ENCODE measurements around the gene RAPGEF1.

- TF ChIP-seq ZBTB49 (CRISPR knock-in tag; IDR thresholded peaks at IDR 0.05; ENCODE audit: borderline replicate concordance) (no peak), PHB2 (IDR thresholded peaks at IDR 0.05; ENCODE audit: partially characterized antibody) (no peak), RFX5 (IDR thresholded peaks at IDR 0.05; ENCODE audit: low read depth, low read length) (no peak), ZNF138 (CRISPR knock-in tag; IDR thresholded peaks at IDR 0.05; ENCODE audit: low read depth) (no peak), NR2F2 (IDR thresholded peaks at IDR 0.05; ENCODE audit: borderline replicate concordance, low read depth) (no peak), SP2 (CRISPR knock-in tag; IDR thresholded peaks at IDR 0.05) (no peak)
Measured at GRCh38 chr9:131575946-131576853, 163.7 kb downstream of the RAPGEF1 start.
